ENCODE data around the gene PTPN22.

- TF ChIP-seq GATA2 (IDR thresholded peaks at IDR 0.05; ENCODE audit: low read depth, low read length) (no peak), GATA3 (IDR thresholded peaks at IDR 0.05; ENCODE audit: low read depth, low read length) (no peak; the same call in 1 of the 2 replicates)
Measured at GRCh38 chr1:113804421-113805255, 66.9 kb downstream of the PTPN22 start.

All from SH-SY5Y (cell line).